Keratinocyte (primary cell): ENCODE data around the gene NKD1. TPM values are rescaled to one million over a fixed set of nuclear protein-coding genes. Genes with fewer than 3 reads are reported as not detected.

Experiments
- DNase-seq: peaks from one replicate; pipeline ENCODE4 v3.0.0-alpha.2; 2011; ENCODE audit warnings: low read depth, missing footprints, low spot score
- FAIRE-seq: peaks from 2 replicates; lab custom pipeline; 2011; peaks lifted over from hg19 to GRCh38; lab: Jason Lieb, UNC
- H2AFZ ChIP-seq: 2 replicates; pipeline ENCODE4 v1.6.0; 2012; ENCODE audit warnings: low read length, control low read depth, inconsistent platforms; ENCODE audit not compliant: control insufficient read depth
- H3K27ac ChIP-seq: 2 replicates; pipeline ENCODE4 v1.5.1; 2011; ENCODE audit warnings: low read length; ENCODE audit not compliant: control insufficient read depth, insufficient read depth
- H3K27me3 ChIP-seq: 3 replicates; pipeline ENCODE4 v1.6.0; 2011; ENCODE audit warnings: low read length; ENCODE audit not compliant: control insufficient read depth, insufficient read depth; ENCODE audit errors: extremely low read depth
- H3K36me3 ChIP-seq, 2 experiments: 2 replicates in 1 of 2; 3 replicates in 1 of 2; pipeline ENCODE4 v1.5.1; 2011; ENCODE audit warnings: low read length in 2 of 2, mild to moderate bottlenecking in 1 of 2; ENCODE audit not compliant: control insufficient read depth in 2 of 2, insufficient read depth in 2 of 2; ENCODE audit errors: extremely low read depth in 1 of 2
- H3K4me1 ChIP-seq: 3 replicates; pipeline ENCODE4 v1.5.1; 2011; ENCODE audit warnings: low read length; ENCODE audit not compliant: control insufficient read depth, insufficient read depth; ENCODE audit errors: extremely low read depth
- H3K4me2 ChIP-seq: 3 replicates; pipeline ENCODE4 v1.6.0; 2011; ENCODE audit warnings: low read depth, low read length; ENCODE audit not compliant: control insufficient read depth, insufficient read depth; ENCODE audit errors: extremely low read depth
- H3K4me3 ChIP-seq, 3 experiments: fragments of 200-600 bp in 1 of 3; sonication (generic) in 1 of 3; 2 replicates in 2 of 3; 3 replicates in 1 of 3; pipeline ENCODE4 v1.5.1; 2011 to 2016; ENCODE audit warnings: low read length in 3 of 3, mild to moderate bottlenecking in 3 of 3, control low read depth in 2 of 3, inconsistent platforms in 1 of 3, low read depth in 1 of 3, mixed read lengths in 1 of 3, mixed run types in 1 of 3, moderate library complexity in 1 of 3; ENCODE audit not compliant: control insufficient read depth in 2 of 3, insufficient read depth in 2 of 3; ENCODE audit errors: extremely low read depth in 1 of 3
- H3K79me2 ChIP-seq: 2 replicates; pipeline ENCODE4 v1.6.0; 2012; ENCODE audit warnings: low read length; ENCODE audit not compliant: control insufficient read depth, insufficient read depth
- H3K9ac ChIP-seq: 3 replicates; pipeline ENCODE4 v1.6.0; 2011; ENCODE audit warnings: low read length; ENCODE audit not compliant: control insufficient read depth, insufficient read depth; ENCODE audit errors: extremely low read depth
- H3K9me1 ChIP-seq: 3 replicates; pipeline ENCODE4 v1.6.0; 2011; ENCODE audit warnings: low read length; ENCODE audit not compliant: control insufficient read depth, insufficient read depth; ENCODE audit errors: extremely low read depth
- H3K9me3 ChIP-seq: 2 replicates; pipeline ENCODE4 v1.5.1; 2012; ENCODE audit warnings: low read depth, low read length; ENCODE audit not compliant: control insufficient read depth
- H4K20me1 ChIP-seq: 3 replicates; pipeline ENCODE4 v1.6.0; 2011; ENCODE audit warnings: low read length; ENCODE audit not compliant: control insufficient read depth, insufficient read depth; ENCODE audit errors: extremely low read depth
- CTCF ChIP-seq, 3 experiments: IDR thresholded peaks in 1 of 3; conservative IDR thresholded peaks in 1 of 3; optimal IDR thresholded peaks in 1 of 3; 2 replicates in 2 of 3; 3 replicates in 1 of 3; pipeline versions ENCODE3 to v1.5.1; 2011; ENCODE audit warnings: low read length in 3 of 3, mild to moderate bottlenecking in 3 of 3, moderate library complexity in 2 of 3, control low read depth in 1 of 3, inconsistent platforms in 1 of 3; ENCODE audit not compliant: insufficient read depth in 2 of 3; ENCODE audit errors: extremely low read depth in 1 of 3
- EZH2 ChIP-seq: IDR thresholded peaks from one replicate; pipeline ENCODE4 v1.6.1; 2012; ENCODE audit warnings: inconsistent platforms, mild to moderate bottlenecking, low read length, moderate library complexity
- dilution Hi-C: fragments of 300-500 bp; cut with MboI; formaldehyde crosslinking; loops from one replicate; pipeline ENCODE4 v1.7.0; 2020; ENCODE audit warnings: low sequenced_read_pairs; ENCODE audit not compliant: extremely low pct_ligation_motif_present
- polyA plus RNA-seq, 5 experiments: library from polyadenylated mRNA; depleted of rRNA in 3 of 5; stranded (reverse) in 3 of 5; stranded (forward) in 1 of 5; unstranded in 1 of 5; fragments of >200 nt; gene quantifications; 1 replicate in 1 of 5; 2 replicates in 3 of 5; 3 replicates in 1 of 5; pipeline versions ENCODE4 v1.2.1 to v1.2.3, GENCODE V29; 2011 to 2012; ENCODE audit warnings: missing spikeins in 2 of 5, low read depth in 1 of 5, low replicate concordance in 1 of 5

Gene NKD1
- polyA plus RNA-seq, 1 donor (not counting 4 experiments of a cell fraction or from before 2014, with no cell fraction given) = 0.62 TPM

- no peak for FAIRE-seq
Measured at GRCh38 chr16:50662306-50662940, 114.2 kb downstream of the NKD1 start.

GRCh38 chr16:50664270-50664669, 116.1 kb downstream of the NKD1 start:
- Histone ChIP-seq H3K27ac (no peak overlapping the region), H3K36me3 (no peaks in the 10 kb centered on the region), H3K9me1 (no peaks in the 10 kb centered on the region), H3K4me2 (no peak overlapping the region), H3K4me3 (no peak overlapping the region), H4K20me1 (no peaks in the 10 kb centered on the region), H3K79me2 (no peaks in the 10 kb centered on the region), H3K9me3 (no peaks in the 10 kb centered on the region), H3K4me1 (peaks cover 4% of the 10 kb centered on the region), H3K27me3 (no peaks in the 10 kb centered on the region), H2AFZ (no peak overlapping the region), H3K9ac (no peak overlapping the region)
- FAIRE-seq = no peak
- dilution Hi-C loops = no loop called here
- no peak for DNase-seq
- TF ChIP-seq EZH2 (no peak), CTCF (optimal IDR thresholded peaks at IDR 0.05 in 1 of 3, IDR thresholded peaks at IDR 0.05 in 1 of 3, conservative IDR thresholded peaks at IDR 0.05 in 1 of 3; ENCODE audit: extremely low read depth in 1 of 3, insufficient read depth in 2 of 3, low read length in 3 of 3) (no peak)

More at GRCh38 chr16:50662306-50662940, 114.2 kb downstream of the NKD1 start:
- H3K36me3 ChIP-seq = no peaks in the 10 kb centered on the region
- no peak overlapping the region for H3K4me3 ChIP-seq
- no peak for DNase-seq
- H3K27me3 ChIP-seq = no peaks in the 10 kb centered on the region
- no peaks in the 10 kb centered on the region for H4K20me1 ChIP-seq
- H3K9ac ChIP-seq = no peak overlapping the region
- H3K4me2 ChIP-seq = no peak overlapping the region
- H3K4me1 ChIP-seq = peaks cover 4% of the 10 kb centered on the region
- no peak overlapping the region for H2AFZ ChIP-seq
- dilution Hi-C loops = no loop called here
- TF ChIP-seq EZH2 (no peak), CTCF (optimal IDR thresholded peaks at IDR 0.05 in 1 of 3, IDR thresholded peaks at IDR 0.05 in 1 of 3, conservative IDR thresholded peaks at IDR 0.05 in 1 of 3; ENCODE audit: extremely low read depth in 1 of 3, insufficient read depth in 2 of 3, low read length in 3 of 3) (no peak)
- no peaks in the 10 kb centered on the region for H3K9me3 ChIP-seq
- H3K27ac ChIP-seq = no peak overlapping the region
- no peaks in the 10 kb centered on the region for H3K9me1 ChIP-seq
- H3K79me2 ChIP-seq = no peaks in the 10 kb centered on the region
